ENCODE data around the gene STX17.

The STX17 gene

DNA sequence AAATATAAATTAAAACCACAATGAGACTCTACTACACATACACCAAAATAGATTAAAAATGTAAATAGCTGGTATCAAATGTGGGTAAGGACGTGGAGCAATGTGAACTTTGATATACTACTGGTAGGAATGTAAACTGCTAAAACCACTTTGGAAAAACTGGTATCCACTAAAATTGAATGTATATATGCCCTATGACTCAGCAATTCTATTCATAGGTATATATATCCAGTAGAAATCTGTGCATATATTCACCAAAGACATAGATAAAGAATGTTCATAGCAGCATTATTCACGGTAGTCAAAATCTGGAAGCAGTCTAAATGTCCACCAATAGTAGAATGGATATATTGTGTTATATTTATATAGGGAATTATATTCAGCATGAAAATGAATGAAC is 107.1 kb downstream of the STX17 start:
- H3K27ac ChIP-seq: no peak overlapping the region
- TF ChIP-seq CTCF (IDR thresholded peaks at IDR 0.05): no peak
- TF ChIP-seq ZFX (IDR thresholded peaks at IDR 0.05; ENCODE audit: borderline replicate concordance): no peak

DNA sequence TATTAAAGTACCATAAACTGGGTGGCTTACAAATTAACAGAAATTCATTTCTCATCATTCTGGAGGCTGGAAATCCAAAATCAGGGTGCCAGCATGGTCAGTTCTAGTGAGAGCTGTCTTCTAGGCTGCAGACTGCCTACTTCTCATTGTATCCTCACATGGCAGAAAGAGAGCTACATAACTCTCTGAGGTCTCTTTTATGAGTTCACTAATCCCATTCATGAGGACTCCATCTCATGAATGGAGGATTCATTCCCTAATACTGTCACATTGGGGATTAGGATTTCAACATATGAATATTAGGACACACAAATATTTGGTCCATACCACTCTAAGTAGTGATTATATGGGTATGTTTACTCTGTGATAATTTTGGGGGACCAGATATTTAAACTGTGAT is 108.4 kb downstream of the STX17 start:
- H3K27ac ChIP-seq: no peak overlapping the region
- TF ChIP-seq CTCF (IDR thresholded peaks at IDR 0.05): no peak
- TF ChIP-seq ZFX (IDR thresholded peaks at IDR 0.05; ENCODE audit: borderline replicate concordance): no peak

GRCh38 chr9:100019541-100019940 is 113.1 kb downstream of the STX17 start:
- no peak overlapping the region for H3K27ac ChIP-seq
- TF ChIP-seq ZFX (IDR thresholded peaks at IDR 0.05; ENCODE audit: borderline replicate concordance) (no peak), CTCF (IDR thresholded peaks at IDR 0.05) (no peak)
